PC-9 (cell line): ENCODE measurements around the gene WASF1.

Source experiments
- CTCF ChIP-seq: fragments of 200-600 bp; sonication (generic); conservative IDR thresholded peaks from 2 replicates; pipeline ENCODE4 v1.6.1; 2017; ENCODE audit warnings: mixed run types, antibody characterized with exemption, mild to moderate bottlenecking, moderate library complexity
- EZH2 ChIP-seq: fragments of 200-600 bp; sonication (generic); IDR thresholded peaks from 2 replicates; pipeline ENCODE4 v1.8.0; 2017; ENCODE audit warnings: antibody characterized with exemption, low read depth

- TF ChIP-seq CTCF, result no peak
- no peak for TF ChIP-seq EZH2
Observed at GRCh38 chr6:110137924-110138887, 41.3 kb downstream of the WASF1 start.
